Cardiac fibroblast (primary cell): ENCODE results near the gene SOBP.

Experiments used
- DNase-seq, 2 donors: peaks; one replicate each; pipeline versions ENCODE4 v3.0.0 to v3.0.0-alpha.2; 2010; ENCODE audit warnings: low read depth in 2 of 2
- H3K4me3 ChIP-seq, 2 donors: replicated peaks in 1 of 2; 1 replicate in 1 of 2; 2 replicates in 1 of 2; pipeline ENCODE4 v1.5.1; 2011; ENCODE audit warnings: low read depth in 2 of 2, low read length in 2 of 2, mild to moderate bottlenecking in 2 of 2, moderate library complexity in 1 of 2
- TF ChIP-seq, protein P1 (sequence below): IDR thresholded peaks from one replicate; pipeline ENCODE4 v1.5.1; 2011; ENCODE audit warnings: low read depth, mild to moderate bottlenecking, low read length, inconsistent platforms

The SOBP gene

DNA sequence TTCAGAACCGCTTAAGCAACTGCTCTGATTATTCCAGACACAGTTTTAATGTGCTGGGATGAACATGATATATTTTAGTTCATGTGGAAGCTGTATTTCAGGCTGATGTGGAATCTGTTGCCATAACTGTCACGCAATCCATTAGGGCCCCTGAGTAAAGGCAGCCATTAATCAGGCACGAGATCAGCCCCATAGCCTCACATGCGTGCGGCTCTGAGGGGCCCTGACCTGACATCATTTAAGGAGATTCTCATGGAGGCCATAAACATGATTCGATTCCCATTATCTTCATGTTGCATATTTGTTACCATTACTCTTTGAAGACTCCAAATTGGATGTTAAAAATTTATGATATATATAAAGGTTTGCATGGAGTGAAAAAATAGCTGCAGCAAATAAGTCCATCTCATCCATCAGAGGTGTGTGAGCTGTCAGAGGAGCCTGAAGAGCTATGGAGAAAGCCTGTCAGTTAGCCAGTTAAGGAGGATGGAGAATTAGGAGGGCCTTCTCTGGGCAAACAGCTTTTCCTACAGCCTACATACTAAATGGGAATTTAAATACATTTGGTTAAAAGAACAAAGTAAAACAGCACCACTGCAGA lies 89.6 kb downstream of the SOBP start:
- TF ChIP-seq, protein P1, sequence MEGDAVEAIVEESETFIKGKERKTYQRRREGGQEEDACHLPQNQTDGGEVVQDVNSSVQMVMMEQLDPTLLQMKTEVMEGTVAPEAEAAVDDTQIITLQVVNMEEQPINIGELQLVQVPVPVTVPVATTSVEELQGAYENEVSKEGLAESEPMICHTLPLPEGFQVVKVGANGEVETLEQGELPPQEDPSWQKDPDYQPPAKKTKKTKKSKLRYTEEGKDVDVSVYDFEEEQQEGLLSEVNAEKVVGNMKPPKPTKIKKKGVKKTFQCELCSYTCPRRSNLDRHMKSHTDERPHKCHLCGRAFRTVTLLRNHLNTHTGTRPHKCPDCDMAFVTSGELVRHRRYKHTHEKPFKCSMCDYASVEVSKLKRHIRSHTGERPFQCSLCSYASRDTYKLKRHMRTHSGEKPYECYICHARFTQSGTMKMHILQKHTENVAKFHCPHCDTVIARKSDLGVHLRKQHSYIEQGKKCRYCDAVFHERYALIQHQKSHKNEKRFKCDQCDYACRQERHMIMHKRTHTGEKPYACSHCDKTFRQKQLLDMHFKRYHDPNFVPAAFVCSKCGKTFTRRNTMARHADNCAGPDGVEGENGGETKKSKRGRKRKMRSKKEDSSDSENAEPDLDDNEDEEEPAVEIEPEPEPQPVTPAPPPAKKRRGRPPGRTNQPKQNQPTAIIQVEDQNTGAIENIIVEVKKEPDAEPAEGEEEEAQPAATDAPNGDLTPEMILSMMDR, result no peak
- H3K4me3 ChIP-seq, result no peak overlapping the region
- DNase-seq, result no peak

DNA sequence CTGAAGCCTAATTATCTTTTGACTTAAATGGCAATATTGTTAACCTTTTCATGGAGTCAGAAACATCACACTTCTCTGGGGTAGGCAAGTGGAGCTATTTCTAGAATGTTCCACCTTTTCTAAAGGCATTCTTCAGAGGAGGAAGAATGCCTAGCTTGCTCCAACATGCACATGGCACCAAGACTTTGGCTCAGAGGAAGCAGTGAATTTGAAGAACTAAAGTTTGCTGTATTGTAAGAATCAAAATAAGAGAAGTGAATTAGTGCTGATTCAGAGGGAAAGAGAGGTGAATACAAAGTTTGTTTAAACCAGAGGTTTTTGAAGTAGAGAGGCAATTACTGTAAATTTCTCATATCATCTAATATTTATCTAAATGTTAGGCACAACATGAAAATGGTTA lies 92.2 kb downstream of the SOBP start:
- no peak overlapping the region for H3K4me3 ChIP-seq
- no peak for DNase-seq
- TF ChIP-seq, protein P1, result no peak

DNA sequence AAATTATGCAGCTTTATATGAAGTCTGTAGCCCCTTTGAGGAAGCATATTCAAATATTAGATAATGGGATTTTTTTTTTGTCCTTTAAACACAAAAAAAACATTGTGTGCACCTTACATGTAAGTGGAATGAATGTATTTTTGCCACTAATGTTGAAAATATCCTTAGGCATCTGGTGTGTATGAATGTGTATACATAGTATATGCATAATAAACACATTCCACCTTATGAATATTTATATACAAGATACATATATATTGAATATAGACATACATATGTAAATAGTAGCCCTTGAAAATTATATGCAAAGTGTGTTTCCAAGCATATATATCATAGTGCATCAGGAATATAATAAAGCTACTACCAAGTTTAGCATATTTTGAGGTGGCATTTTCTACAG lies 94.8 kb downstream of the SOBP start:
- TF ChIP-seq, protein P1, result no peak
- DNase-seq, result no peak
- no peak overlapping the region for H3K4me3 ChIP-seq

DNA sequence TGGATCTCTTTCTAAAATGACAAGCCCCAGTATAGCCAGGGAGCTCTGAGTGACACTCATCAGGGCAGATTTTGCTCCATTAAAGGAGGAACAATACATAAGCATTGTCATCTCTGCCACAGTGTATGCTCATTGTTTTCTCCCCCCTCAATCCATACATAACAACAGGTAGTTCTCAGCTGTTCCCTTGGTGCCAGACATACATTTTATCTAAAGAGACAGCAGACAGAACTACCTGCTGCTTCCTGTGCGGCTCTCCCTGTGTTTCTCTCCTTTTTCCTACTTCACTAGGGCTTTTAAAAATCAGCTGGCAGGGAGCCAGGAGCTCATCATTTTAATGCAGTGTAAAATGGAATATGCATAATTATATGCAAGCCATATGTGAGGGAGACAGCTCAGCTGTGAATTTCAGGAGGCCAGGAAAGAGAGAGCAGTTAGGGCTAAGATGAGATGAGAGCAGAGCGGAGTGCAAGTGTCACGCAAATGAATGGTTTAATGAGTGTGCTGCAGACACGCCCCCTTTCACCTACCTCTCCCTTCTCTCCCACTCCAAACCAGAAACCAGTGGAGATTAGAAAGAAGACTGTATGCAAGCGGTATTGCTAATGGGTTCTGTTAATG lies 96.0 kb downstream of the SOBP start:
- DNase-seq, result no peak
- no peak overlapping the region for H3K4me3 ChIP-seq
- TF ChIP-seq, protein P1, result no peak

DNA sequence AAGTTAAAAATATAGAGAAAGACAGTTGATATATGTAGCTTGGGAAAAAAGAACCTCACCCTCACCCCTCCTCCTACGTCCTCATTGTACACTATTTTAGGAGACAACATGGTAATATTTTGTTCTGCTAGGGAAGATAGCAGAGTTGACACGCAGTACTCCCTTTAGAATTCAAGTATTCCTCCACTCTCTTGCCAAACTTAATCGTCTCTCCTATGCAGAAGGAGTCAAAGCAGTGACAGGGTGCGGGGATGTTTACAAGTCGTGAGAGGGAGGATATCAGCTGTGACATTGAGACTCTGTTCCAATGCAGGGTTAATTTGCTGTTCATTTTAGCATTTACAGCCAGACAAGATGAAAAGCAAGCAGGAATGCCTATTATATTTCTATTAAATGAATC lies 97.5 kb downstream of the SOBP start:
- no peak overlapping the region for H3K4me3 ChIP-seq
- DNase-seq, result no peak
- TF ChIP-seq, protein P1, result no peak

DNA sequence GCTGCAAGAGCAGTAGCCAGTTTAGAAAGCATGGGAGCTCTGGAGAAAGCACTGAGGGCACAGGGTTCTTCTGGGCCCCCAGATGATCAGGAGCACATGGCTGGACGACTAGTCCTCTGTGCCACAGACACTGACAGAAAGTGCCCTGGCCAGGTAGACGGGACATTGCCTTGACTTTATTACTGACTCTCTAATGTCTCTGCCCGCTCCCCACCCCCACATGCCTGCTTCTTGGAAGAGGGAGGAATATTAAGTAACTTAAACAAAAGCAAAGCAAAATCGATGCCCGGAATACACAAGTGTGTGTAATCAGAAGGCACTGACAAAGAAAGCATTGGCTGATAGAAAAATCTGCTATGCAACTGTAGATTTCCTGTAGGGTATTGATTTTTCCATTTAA lies 99.3 kb downstream of the SOBP start:
- TF ChIP-seq, protein P1, result no peak
- no peak overlapping the region for H3K4me3 ChIP-seq
- no peak for DNase-seq

DNA sequence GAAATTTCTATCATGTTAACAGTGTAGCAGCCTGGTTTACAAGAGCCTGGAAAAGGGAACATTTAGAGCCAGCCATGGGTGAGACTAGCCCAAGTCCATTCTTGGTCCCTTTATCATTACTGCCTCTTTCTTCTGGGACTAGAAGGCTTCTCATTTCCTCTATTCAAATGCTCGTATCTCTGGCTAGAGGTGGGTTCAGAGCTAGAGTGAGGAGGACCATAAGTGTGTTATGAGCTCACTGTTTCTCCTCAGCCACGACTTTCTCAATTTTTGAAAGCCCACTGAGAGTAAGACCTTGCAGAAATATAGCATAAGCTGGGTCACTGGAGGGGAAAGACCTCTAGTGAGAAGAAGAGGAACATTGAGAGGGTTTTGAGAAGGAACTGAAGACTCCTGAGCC lies 100.0 kb downstream of the SOBP start:
- TF ChIP-seq, protein P1, result no peak
- no peak overlapping the region for H3K4me3 ChIP-seq
- no peak for DNase-seq
